Measurements from ENCODE around the gene PLEKHG3.

GRCh38 chr14:64693810-64694165 is 10.4 kb upstream of the PLEKHG3 start:
- TF ChIP-seq ZNF841 (CRISPR knock-in tag; IDR thresholded peaks at IDR 0.05; ENCODE audit: borderline replicate concordance) (no peak), TAF1 (CRISPR knock-in tag; IDR thresholded peaks at IDR 0.05) (no peak), ZBTB42 (CRISPR knock-in tag; IDR thresholded peaks at IDR 0.05) (no peak), BRD4 (CRISPR knock-in tag; IDR thresholded peaks at IDR 0.05) (no peak), POGZ (CRISPR knock-in tag; IDR thresholded peaks at IDR 0.05) (no peak), ZNF790 (CRISPR knock-in tag; IDR thresholded peaks at IDR 0.05; ENCODE audit: borderline replicate concordance) (no peak), ZNF549 (CRISPR knock-in tag; IDR thresholded peaks at IDR 0.05) (no peak), STAT5B (CRISPR knock-in tag; IDR thresholded peaks at IDR 0.05) (no peak), DNMT1 (CRISPR knock-in tag; IDR thresholded peaks at IDR 0.05) (no peak)
- TF ChIP-seq, protein P1, sequence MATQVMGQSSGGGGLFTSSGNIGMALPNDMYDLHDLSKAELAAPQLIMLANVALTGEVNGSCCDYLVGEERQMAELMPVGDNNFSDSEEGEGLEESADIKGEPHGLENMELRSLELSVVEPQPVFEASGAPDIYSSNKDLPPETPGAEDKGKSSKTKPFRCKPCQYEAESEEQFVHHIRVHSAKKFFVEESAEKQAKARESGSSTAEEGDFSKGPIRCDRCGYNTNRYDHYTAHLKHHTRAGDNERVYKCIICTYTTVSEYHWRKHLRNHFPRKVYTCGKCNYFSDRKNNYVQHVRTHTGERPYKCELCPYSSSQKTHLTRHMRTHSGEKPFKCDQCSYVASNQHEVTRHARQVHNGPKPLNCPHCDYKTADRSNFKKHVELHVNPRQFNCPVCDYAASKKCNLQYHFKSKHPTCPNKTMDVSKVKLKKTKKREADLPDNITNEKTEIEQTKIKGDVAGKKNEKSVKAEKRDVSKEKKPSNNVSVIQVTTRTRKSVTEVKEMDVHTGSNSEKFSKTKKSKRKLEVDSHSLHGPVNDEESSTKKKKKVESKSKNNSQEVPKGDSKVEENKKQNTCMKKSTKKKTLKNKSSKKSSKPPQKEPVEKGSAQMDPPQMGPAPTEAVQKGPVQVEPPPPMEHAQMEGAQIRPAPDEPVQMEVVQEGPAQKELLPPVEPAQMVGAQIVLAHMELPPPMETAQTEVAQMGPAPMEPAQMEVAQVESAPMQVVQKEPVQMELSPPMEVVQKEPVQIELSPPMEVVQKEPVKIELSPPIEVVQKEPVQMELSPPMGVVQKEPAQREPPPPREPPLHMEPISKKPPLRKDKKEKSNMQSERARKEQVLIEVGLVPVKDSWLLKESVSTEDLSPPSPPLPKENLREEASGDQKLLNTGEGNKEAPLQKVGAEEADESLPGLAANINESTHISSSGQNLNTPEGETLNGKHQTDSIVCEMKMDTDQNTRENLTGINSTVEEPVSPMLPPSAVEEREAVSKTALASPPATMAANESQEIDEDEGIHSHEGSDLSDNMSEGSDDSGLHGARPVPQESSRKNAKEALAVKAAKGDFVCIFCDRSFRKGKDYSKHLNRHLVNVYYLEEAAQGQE (IDR thresholded peaks at IDR 0.05; ENCODE audit: borderline replicate concordance in 1 of 2, low read depth in 1 of 2, low read length in 2 of 2), result no peak
- TF ChIP-seq, protein P2, sequence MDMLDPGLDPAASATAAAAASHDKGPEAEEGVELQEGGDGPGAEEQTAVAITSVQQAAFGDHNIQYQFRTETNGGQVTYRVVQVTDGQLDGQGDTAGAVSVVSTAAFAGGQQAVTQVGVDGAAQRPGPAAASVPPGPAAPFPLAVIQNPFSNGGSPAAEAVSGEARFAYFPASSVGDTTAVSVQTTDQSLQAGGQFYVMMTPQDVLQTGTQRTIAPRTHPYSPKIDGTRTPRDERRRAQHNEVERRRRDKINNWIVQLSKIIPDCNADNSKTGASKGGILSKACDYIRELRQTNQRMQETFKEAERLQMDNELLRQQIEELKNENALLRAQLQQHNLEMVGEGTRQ (IDR thresholded peaks at IDR 0.05; ENCODE audit: low read depth, low read length), result no peak
- TF ChIP-seq, protein P2 (CRISPR knock-in tag; IDR thresholded peaks at IDR 0.05; ENCODE audit: borderline replicate concordance), result no peak
